B cell (primary cell): ENCODE data around the gene TMC8. TPM values are rescaled to one million over a fixed set of nuclear protein-coding genes. Genes with fewer than 3 reads are reported as not detected.

ENCODE experiments used
- ATAC-seq: fragments of 200-7000 bp; cut with Tn5 transposase; one replicate; pipeline ENCODE4 v1.10.0; 2021; ENCODE audit warnings: low read depth, mild to moderate bottlenecking, moderate number of reproducible peaks, moderate library complexity
- CTCF ChIA-PET: fragments of 350-600 bp; sonication (Branson Sonifier 250); formaldehyde crosslinking; loops from one replicate; lab custom pipeline; 2021; ENCODE audit warnings: antibody characterized with exemption, inconsistent platforms; lab: Charles Lee
- POLR2A ChIA-PET: fragments of 350-600 bp; sonication (Branson Sonifier 250); formaldehyde crosslinking; loops from one replicate; lab custom pipeline; 2021; ENCODE audit warnings: antibody characterized with exemption; lab: Charles Lee
- DNase-seq: peaks from one replicate; pipeline ENCODE4 v3.0.0; 2013
- H2AFZ ChIP-seq: 2 replicates; pipeline ENCODE4 v1.6.1; 2012; ENCODE audit warnings: mild to moderate bottlenecking, low read depth, low read length; ENCODE audit not compliant: insufficient read depth, poor library complexity, severe bottlenecking
- H3K27ac ChIP-seq, 2 donors: 1 replicate in 1 of 2; 2 replicates in 1 of 2; pipeline ENCODE4 v1.5.1; 2012 to 2013; ENCODE audit warnings: low read length in 2 of 2, mild to moderate bottlenecking in 2 of 2, moderate library complexity in 1 of 2
- H3K27me3 ChIP-seq, 4 experiments: fragments of 200-600 bp in 1 of 4; sonication (generic) in 1 of 4; replicated peaks in 1 of 4; 1 replicate in 2 of 4; 2 replicates in 2 of 4; pipeline versions ENCODE4 v1.6.1 to v1.7.0; 2013 to 2016; ENCODE audit warnings: low read length in 3 of 4, mild to moderate bottlenecking in 2 of 4, mixed read lengths in 1 of 4, moderate library complexity in 1 of 4; ENCODE audit not compliant: insufficient read depth in 4 of 4, control insufficient read depth in 3 of 4; ENCODE audit errors: control extremely low read depth in 1 of 4
- H3K36me3 ChIP-seq, 2 experiments: replicated peaks in 1 of 2; 1 replicate in 1 of 2; 2 replicates in 1 of 2; pipeline versions ENCODE4 v1.6.1 to v1.7.1; 2013; ENCODE audit warnings: low read length in 1 of 2; ENCODE audit not compliant: insufficient read depth in 2 of 2, control insufficient read depth in 1 of 2; ENCODE audit errors: control extremely low read depth in 1 of 2, extremely low read depth in 1 of 2
- H3K4me1 ChIP-seq, 2 donors: fragments of 200-600 bp in 1 of 2; sonication (generic) in 1 of 2; 1 replicate in 1 of 2; 2 replicates in 1 of 2; pipeline versions ENCODE4 v1.5.1 to v1.6.1; 2013 to 2017; ENCODE audit warnings: low read length in 2 of 2; ENCODE audit not compliant: control insufficient read depth in 2 of 2, insufficient read depth in 2 of 2
- H3K4me2 ChIP-seq: replicated peaks from 2 replicates; pipeline ENCODE3; 2012; ENCODE audit warnings: mild to moderate bottlenecking, low read depth, low read length; ENCODE audit not compliant: poor library complexity, severe bottlenecking
- H3K4me3 ChIP-seq, 5 experiments: fragments of 200-600 bp in 1 of 5; sonication (generic) in 1 of 5; 1 replicate in 3 of 5; 2 replicates in 2 of 5; pipeline versions ENCODE4 v1.5.1 to v1.7.0; 2011 to 2016; ENCODE audit warnings: low read length in 4 of 5, mild to moderate bottlenecking in 4 of 5, low read depth in 2 of 5, control low read depth in 1 of 5, moderate library complexity in 1 of 5; ENCODE audit not compliant: insufficient read depth in 1 of 5; ENCODE audit errors: control extremely low read depth in 1 of 5, extremely low read depth in 1 of 5
- H3K79me2 ChIP-seq: fragments of 200-600 bp; sonication (generic); one replicate; pipeline ENCODE4 v1.6.0; 2016; ENCODE audit warnings: low read length; ENCODE audit not compliant: control insufficient read depth, insufficient read depth
- H3K9ac ChIP-seq: fragments of 200-600 bp; sonication (generic); 2 replicates; pipeline ENCODE4 v1.6.1; 2017; ENCODE audit warnings: mild to moderate bottlenecking, low read length, moderate library complexity
- H3K9me3 ChIP-seq, 3 donors: one replicate each; pipeline versions ENCODE4 v1.6.1 to v1.7.1; 2013; ENCODE audit warnings: low read length in 2 of 3; ENCODE audit not compliant: control insufficient read depth in 2 of 3, insufficient read depth in 1 of 3; ENCODE audit errors: control extremely low read depth in 1 of 3
- H4K20me1 ChIP-seq: 2 replicates; pipeline ENCODE4 v1.6.0; 2012; ENCODE audit warnings: mild to moderate bottlenecking, low read length; ENCODE audit not compliant: insufficient read depth, control insufficient read depth, poor library complexity, severe bottlenecking
- H3K27ac Mint-ChIP-seq: one replicate; pipeline ENCODE4 v1.8.0; 2021; ENCODE audit warnings: mixed read lengths
- H3K27me3 Mint-ChIP-seq: one replicate; pipeline ENCODE4 v1.8.0; 2021; ENCODE audit warnings: mixed read lengths
- H3K4me1 Mint-ChIP-seq: one replicate; pipeline ENCODE4 v1.8.0; 2021; ENCODE audit warnings: mixed read lengths
- H3K4me3 Mint-ChIP-seq: one replicate; pipeline ENCODE4 v1.8.0; 2021; ENCODE audit warnings: mixed read lengths
- H3K9me3 Mint-ChIP-seq: one replicate; pipeline ENCODE4 v1.8.0; 2022; ENCODE audit warnings: mixed read lengths; ENCODE audit not compliant: insufficient read depth
- CTCF ChIP-seq: fragments of 200-600 bp; IDR thresholded peaks from one replicate; pipeline ENCODE4 v1.8.0; 2022; ENCODE audit warnings: antibody characterized with exemption, mild to moderate bottlenecking
- EZH2 ChIP-seq: IDR thresholded peaks from 2 replicates; pipeline ENCODE4 v1.6.1; 2012; ENCODE audit warnings: borderline replicate concordance, low read depth, mild to moderate bottlenecking, moderate library complexity, low read length; ENCODE audit not compliant: insufficient read depth, poor library complexity, severe bottlenecking
- WGBS: methylation state at CpG from one replicate; pipeline ENCODE4 v1.1.5; 2013; ENCODE audit warnings: missing lambda C conversion rate; ENCODE audit not compliant: insufficient coverage; 5-methylcytosine and 5-hydroxymethylcytosine counted together
- intact Hi-C: fragments of 100-400 bp; cut with micrococcal nuclease; formaldehyde crosslinking; loops from one replicate; pipeline ENCODE4 v1.10.0; 2022
- polyA plus RNA-seq: library from polyadenylated mRNA; depleted of rRNA; stranded (reverse); fragments of >200 nt; gene quantifications from 2 replicates; pipeline ENCODE4 v1.2.3, GENCODE V29; 2012
- total RNA-seq, 2 donors: library from RNA; stranded (reverse); fragments of 120-200 nt in 1 of 2; gene quantifications; 1 replicate in 1 of 2; 2 replicates in 1 of 2; pipeline versions ENCODE4 v1.2.3 to v1.2.4, GENCODE V29; 2013 to 2022

The TMC8 gene
- total and polyA plus RNA-seq, 2 donors (not counting 1 experiment from before 2014, with no cell fraction given): 235 to 352 TPM

DNA sequence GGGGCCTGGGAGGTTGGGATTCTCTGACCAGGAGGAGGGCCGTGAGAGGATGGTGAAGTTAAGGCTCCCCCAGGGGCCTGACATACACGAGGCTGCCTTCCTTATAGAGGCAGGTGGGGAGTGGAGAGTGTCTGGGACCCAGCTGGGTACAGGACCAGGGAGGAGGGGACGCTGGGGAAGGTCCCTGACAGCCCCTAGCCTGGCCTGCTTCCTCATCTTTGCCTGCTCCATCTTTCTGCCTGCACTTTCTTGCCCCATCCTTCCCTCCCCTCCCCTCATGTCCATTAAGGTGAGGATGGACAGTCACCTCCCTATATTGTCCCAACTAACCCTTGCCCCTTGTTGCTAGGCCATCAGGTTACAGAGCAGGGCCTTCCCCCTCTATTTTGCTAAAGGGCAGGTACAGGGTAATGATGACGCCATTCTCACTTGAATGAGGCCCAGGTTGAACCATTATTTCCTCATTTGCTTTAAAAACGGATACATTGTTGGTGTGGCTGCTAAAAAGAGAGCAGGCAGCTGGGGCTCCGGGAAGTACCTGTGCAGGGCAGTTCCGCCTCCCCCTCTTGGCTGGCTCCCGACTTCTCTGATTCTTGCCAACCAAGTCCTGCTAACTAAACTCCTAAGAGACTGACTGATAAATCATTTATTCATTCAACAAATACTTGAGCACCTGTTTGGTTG is 16.9 kb downstream of the TMC8 start:
- H3K4me3 ChIP-seq: peak overlapping the region in 1 of 5 experiments; percentile 27
- intact Hi-C loops: loop anchor here (1.0 to 2.0 kb wide), 2 partner anchors 8 to 15 kb away; no protein-coding TSS in a partner anchor
- ChIA-PET POLR2A (interaction anchor here (0.8 to 2.4 kb wide), 11 partner anchors 8 to 29 kb away, joined by 3 to 11 read pairs (median 5); partner anchors contain the start of genes TMC6 and TMC8), CTCF (interaction anchor here (1.0 to 5.3 kb wide), 5 partner anchors 11 to 29 kb away, joined by 3 to 34 read pairs (median 4); partner anchors contain the start of genes SYNGR2 and TMC6)
- ATAC-seq (peak; percentile 82), DNase-seq (peak; percentile 94)
- peak overlapping the region; percentile 95 for H3K27ac Mint-ChIP-seq
- H3K9ac ChIP-seq: peak overlapping the region; percentile 38
- peaks cover 0 to 19% (median 0%) of the 10 kb centered on the region in 3 donors for H3K9me3 ChIP-seq
- peaks cover 0 to 3% of the 10 kb centered on the region in 2 experiments for H3K36me3 ChIP-seq
- WGBS: 10% methylated on average over 7 of the region's 8 CpGs
- peaks cover 18% of the 10 kb centered on the region for H3K79me2 ChIP-seq
- peak overlapping the region; percentile 41 for H2AFZ ChIP-seq
- no peaks in the 10 kb centered on the region for H3K27me3 Mint-ChIP-seq
- no peaks in the 10 kb centered on the region for H3K9me3 Mint-ChIP-seq
- H3K27me3 ChIP-seq: no peaks in the 10 kb centered on the region
- peaks cover 69 to 90% of the 10 kb centered on the region in 2 donors for H3K4me1 ChIP-seq
- peak overlapping the region; percentile 97 to 98 for H3K27ac ChIP-seq
- H3K4me1 Mint-ChIP-seq: peaks cover 73% of the 10 kb centered on the region
- H4K20me1 ChIP-seq: no peaks in the 10 kb centered on the region
- no peak for TF ChIP-seq EZH2
- TF ChIP-seq CTCF: no peak
- H3K4me3 Mint-ChIP-seq: peak overlapping the region; percentile 79
- peak overlapping the region; percentile 67 for H3K4me2 ChIP-seq
